ENCODE results near the gene RPH3AL. TPM values are rescaled to one million over a fixed set of nuclear protein-coding genes. Genes with fewer than 3 reads are reported as not detected.

The RPH3AL gene
- total and polyA plus RNA-seq, 8 donors, result 8.9 to 57.1 (median 11.0) TPM

DNA sequence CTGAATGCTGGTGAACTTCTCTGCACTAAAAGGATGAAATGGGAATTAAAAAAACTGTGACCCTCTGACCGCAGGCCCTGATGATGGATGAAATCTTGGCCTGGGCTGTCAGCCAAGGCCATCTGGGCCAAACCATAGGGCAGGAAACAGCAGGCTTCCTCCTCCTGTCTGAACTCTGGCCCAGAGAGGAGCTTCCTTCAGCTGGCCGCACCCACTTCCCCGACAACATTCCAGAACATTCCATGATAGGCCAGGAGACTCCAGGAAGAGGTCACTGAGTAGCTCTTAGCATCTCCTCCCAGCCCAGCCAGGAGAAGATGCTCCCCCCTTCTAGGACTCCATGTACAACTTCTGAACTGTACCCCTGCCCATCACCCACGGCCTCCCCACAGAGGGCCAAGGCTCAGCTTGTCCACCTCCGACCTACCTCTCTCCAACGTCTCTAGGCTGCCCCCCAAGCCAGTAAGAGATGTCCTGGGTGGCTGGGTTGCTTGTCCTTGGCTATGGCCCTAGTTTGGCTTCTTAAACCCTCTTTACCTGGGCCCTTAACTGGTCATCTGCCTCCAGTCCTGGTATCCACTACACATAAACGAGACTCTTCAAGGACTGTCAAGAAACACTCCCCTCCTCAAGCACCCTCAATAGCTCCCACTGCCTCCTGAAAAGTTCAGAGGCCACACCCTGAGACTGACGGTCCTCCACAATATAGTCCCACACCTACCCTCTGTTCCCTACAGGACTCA is 1.7 kb downstream of the RPH3AL start:
- H3K36me3 ChIP-seq, result no peaks in the 10 kb centered on the region
- peak overlapping the region in 1 of 2 donors; percentile 37 for H3K4me3 ChIP-seq
- no peaks in the 10 kb centered on the region for H3K27me3 ChIP-seq
- H3K4me1 ChIP-seq, result peaks cover 43 to 61% of the 10 kb centered on the region in 2 donors
- no peaks in the 10 kb centered on the region for H3K9me3 ChIP-seq
- intact Hi-C loops (cut with DNase I), result no loop called here
- DNase-seq (peak in 3 of 4 donors; percentile 39 to 89 (median 68)), ATAC-seq (peak; percentile 50)
- H3K27ac ChIP-seq, result peak overlapping the region; percentile 82 to 87
- no peak for TF ChIP-seq CTCF (IDR thresholded peaks at IDR 0.05)

- Histone ChIP-seq H3K4me1 (peaks cover 42 to 61% of the 10 kb centered on the region in 2 donors), H3K27ac (peak overlapping the region; percentile 82 to 87)
- DNase-seq, result no peak
Observed at GRCh38 chr17:349666-350065, 2.9 kb downstream of the RPH3AL start.

DNA sequence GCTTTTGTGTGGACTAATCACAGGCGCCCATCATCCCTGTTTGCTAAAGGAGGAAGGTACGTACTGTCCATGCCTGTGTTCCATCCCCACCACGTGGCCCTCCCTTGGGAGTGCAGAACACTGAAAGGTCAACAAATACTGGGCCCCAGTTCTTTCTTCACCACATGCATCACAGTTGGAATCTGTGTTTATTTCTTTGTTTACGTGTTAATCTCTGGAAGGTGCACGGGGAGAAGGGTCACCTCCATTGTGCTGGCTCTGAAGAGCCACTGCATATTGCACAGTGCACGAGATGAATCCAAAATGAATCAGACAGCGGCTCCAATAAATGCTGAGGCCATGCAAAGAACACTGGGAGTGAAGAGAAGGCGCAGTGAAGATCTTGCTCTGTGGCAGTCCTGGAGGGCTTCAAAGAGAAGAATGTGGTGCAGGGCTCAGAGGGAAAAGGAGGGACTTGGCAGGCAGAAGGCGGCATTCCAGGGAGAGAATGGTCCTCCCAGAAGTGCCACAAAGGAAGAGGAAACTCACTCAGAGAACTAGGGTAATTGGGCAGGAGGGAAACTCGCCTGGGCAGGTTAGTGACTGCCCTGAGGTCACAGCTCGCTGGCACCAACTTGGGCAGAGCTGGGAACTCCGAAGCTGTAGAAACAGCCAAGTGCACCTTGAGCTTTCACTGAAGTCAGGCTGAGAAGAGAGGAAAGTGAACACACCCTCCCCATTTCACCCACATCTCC is 3.7 kb downstream of the RPH3AL start:
- intact Hi-C loops (cut with DNase I), result no loop called here
- DNase-seq, result peak in 2 of 4 donors; percentile 58 to 68
- no peak overlapping the region for H3K4me3 ChIP-seq
- no peak for TF ChIP-seq CTCF (IDR thresholded peaks at IDR 0.05)
- H3K27ac ChIP-seq, result peak overlapping the region; percentile 82 to 87
- no peaks in the 10 kb centered on the region for H3K36me3 ChIP-seq
- ATAC-seq, result peak; percentile 23
- peaks cover 39 to 61% of the 10 kb centered on the region in 2 donors for H3K4me1 ChIP-seq
- no peaks in the 10 kb centered on the region for H3K9me3 ChIP-seq
- H3K27me3 ChIP-seq, result no peaks in the 10 kb centered on the region

More at GRCh38 chr17:349666-350065, 2.9 kb downstream of the RPH3AL start:
- no peaks in the 10 kb centered on the region for H3K9me3 ChIP-seq
- H3K4me3 ChIP-seq, result no peak overlapping the region
- no peak for TF ChIP-seq CTCF (IDR thresholded peaks at IDR 0.05)
- no peaks in the 10 kb centered on the region for H3K27me3 ChIP-seq
- intact Hi-C loops (cut with DNase I), result no loop called here
- no peak for ATAC-seq
- no peaks in the 10 kb centered on the region for H3K36me3 ChIP-seq

DNA sequence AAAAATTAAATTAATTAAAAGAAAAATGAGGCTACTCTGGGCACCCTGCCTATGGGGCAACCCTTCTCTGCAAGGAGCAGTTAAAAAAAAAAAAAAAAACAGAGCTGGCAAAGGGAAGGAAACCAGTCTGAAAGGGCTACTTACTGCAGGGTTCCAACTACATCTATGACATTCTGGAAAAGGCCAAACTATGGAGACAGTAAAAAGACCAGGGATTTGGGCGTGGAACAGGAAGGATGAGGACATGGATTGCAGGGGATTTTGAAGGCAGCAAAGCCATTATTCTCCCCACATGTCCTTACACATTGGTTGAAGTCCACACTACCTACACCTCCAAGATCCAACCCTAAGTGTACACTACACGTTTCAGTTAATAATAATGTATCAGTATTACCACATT is 4.6 kb downstream of the RPH3AL start:
- H3K4me1 ChIP-seq, result peaks cover 34 to 57% of the 10 kb centered on the region in 2 donors
- H3K27ac ChIP-seq, result peak overlapping the region; percentile 82 to 87

More for the DNA sequence above, 4.6 kb downstream of the RPH3AL start:
- Histone ChIP-seq H3K27me3 (no peaks in the 10 kb centered on the region), H3K36me3 (no peaks in the 10 kb centered on the region), H3K9me3 (no peaks in the 10 kb centered on the region), H3K4me3 (no peak overlapping the region)
- intact Hi-C loops (cut with DNase I), result no loop called here
- no peak for TF ChIP-seq CTCF (IDR thresholded peaks at IDR 0.05)
- ATAC-seq (no peak), DNase-seq (no peak)

All from left lung (tissue), 10 donors.